ENCODE measurements around the gene MED7. TPM values are rescaled to one million over a fixed set of nuclear protein-coding genes. Genes with fewer than 3 reads are reported as not detected.

Gene MED7
- total RNA-seq, 3 donors from 2014 or later, result 11.8 to 14.4 (median 12.0) TPM

- no peak for TF ChIP-seq CTCF (IDR thresholded peaks at IDR 0.05)
- no peaks in the 10 kb centered on the region for H3K36me3 ChIP-seq (ENCODE audit: low read depth)
- no peaks in the 10 kb centered on the region for H3K9me3 ChIP-seq
- H3K4me1 ChIP-seq (ENCODE audit: low read depth), result no peaks in the 10 kb centered on the region
- ATAC-seq (no peak), DNase-seq (no peak)
- intact Hi-C loops (cut with DNase I, micrococcal nuclease), result no loop called here
- no peak overlapping the region for H3K4me3 ChIP-seq
These were observed 41.5 kb upstream of the MED7 start for GRCh38 chr5:157184117-157184670.

DNA sequence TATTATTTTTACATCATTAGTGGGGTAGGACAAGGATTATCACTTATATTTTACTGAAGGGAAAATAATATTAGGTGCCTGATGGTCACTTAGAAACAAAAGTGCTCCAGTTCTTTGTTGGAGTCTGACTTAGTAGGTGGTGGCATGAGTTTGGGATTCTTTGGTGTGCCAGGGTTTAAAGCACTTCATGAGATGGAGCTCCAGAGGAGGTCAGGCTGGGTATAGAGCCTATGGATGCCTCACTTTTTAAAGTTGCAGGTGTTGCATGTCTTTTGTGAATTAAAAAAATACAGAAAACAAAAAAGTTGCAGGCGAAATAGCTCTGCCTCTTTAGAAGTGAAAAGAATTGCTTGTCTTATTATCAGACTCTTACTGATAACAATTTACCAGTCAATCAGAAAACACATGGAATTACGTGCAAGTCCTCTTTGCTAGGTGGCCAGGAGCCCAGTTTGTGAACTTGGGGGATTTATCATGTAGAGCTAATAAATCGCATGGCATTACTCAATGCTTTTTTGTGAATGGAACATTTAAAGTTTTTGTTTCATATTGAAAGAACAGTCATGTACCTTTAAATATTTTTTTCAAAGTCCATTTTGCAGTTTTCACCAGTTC is 39.6 kb upstream of the MED7 start:
- Histone ChIP-seq H3K36me3 (ENCODE audit: low read depth) (no peaks in the 10 kb centered on the region), H3K4me3 (no peak overlapping the region), H3K9me3 (no peaks in the 10 kb centered on the region), H3K4me1 (ENCODE audit: low read depth) (no peaks in the 10 kb centered on the region)
- no peak for ATAC-seq
- intact Hi-C loops (cut with DNase I, micrococcal nuclease), result no loop called here
- TF ChIP-seq CTCF (IDR thresholded peaks at IDR 0.05), result no peak
- no peak for DNase-seq

DNA sequence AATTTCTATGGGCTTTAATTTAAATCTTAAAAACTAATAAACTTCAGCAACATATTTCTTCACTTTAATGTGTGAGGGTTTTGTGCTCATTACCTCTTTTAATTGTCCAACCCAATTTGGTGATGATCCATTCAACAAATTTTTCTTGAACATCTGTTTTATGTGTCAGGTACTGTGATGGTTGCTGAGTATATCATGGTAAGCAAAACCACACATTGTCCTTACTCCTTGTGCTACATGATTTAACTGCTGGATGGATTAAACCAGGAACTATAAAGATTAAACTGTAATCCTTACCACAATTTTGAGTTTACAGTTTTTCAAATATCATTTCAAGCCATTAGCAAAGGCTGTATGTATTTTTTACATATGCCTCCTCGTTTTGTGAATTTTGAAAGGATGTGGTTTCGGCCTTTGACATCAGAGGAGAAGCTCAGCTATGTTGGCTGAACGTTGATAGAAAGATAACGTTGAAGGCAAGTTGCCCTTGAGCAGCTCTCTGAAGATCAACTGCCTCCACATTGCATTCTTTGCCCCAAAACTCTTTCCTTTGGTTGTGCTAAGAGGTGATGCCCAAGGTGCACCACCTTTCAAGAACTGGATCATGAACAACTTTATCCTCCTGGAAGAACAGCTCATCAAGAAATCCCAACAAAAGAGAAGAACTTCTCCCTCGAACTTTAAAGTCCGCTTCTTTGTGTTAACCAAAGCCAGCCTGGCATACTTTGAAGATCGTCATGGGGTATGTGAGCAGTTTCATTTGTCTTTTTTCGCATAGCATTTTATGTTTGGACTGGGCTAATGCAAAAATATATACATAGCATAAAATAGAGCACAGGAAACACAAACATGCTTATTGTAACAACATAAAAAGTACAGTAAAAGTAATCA is 38.0 kb upstream of the MED7 start, which contains the start of gene ITK:
Gene ITK (plus strand): TSS at position 467 of the 891 bp plus-strand sequence. CDS start 138 bp downstream, at position 605.
- intact Hi-C loops (cut with DNase I, micrococcal nuclease), result no loop called here
- peak; percentile 71 for ATAC-seq
- DNase-seq, result peak in 1 of 3 donors; percentile 42
- Histone ChIP-seq H3K36me3 (ENCODE audit: low read depth) (no peaks in the 10 kb centered on the region), H3K4me1 (ENCODE audit: low read depth) (no peaks in the 10 kb centered on the region), H3K4me3 (no peak within 1 kb of the TSS), H3K9me3 (no peaks in the 10 kb centered on the region)
- TF ChIP-seq CTCF (IDR thresholded peaks at IDR 0.05), result no peak

DNA sequence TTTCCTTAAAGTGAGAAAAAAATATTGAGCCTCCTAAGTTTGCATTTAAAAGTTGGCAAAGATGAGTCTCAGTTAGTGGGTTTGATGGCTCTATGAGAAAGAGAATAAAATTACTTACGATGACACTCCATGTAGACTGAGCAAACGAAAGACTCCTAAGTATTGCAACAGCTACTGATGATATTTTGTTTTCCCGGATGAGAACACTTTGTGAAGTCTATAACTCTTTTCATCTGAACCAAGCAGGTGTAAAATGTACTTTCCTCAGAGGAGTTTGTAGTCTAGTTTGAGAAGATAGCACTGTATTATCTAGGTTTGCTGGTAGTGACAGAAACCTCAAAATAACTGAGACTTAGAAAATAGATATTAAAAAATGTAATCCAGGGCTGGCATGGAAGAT is 36.3 kb upstream of the MED7 start:
- Histone ChIP-seq H3K4me1 (ENCODE audit: low read depth) (no peaks in the 10 kb centered on the region), H3K9me3 (no peaks in the 10 kb centered on the region), H3K4me3 (no peak overlapping the region), H3K36me3 (ENCODE audit: low read depth) (no peaks in the 10 kb centered on the region)
- intact Hi-C loops (cut with DNase I, micrococcal nuclease), result no loop called here
- no peak for DNase-seq
- peak; percentile 30 for ATAC-seq
- TF ChIP-seq CTCF (IDR thresholded peaks at IDR 0.05), result no peak

GRCh38 chr5:157177953-157178352 is 35.3 kb upstream of the MED7 start:
- H3K4me1 ChIP-seq (ENCODE audit: low read depth), result no peaks in the 10 kb centered on the region
- no peak for DNase-seq
- H3K4me3 ChIP-seq, result no peak overlapping the region
- H3K9me3 ChIP-seq, result no peaks in the 10 kb centered on the region
- ATAC-seq, result no peak
- no peaks in the 10 kb centered on the region for H3K36me3 ChIP-seq (ENCODE audit: low read depth)
- intact Hi-C loops (cut with DNase I, micrococcal nuclease), result no loop called here
- TF ChIP-seq CTCF (IDR thresholded peaks at IDR 0.05), result no peak
